Right atrium auricular region (tissue), 2 donors: ENCODE data around the gene NES. TPM values are rescaled to one million over a fixed set of nuclear protein-coding genes. Genes with fewer than 3 reads are reported as not detected.

Experiments used
- DNase-seq: peaks from one replicate; pipeline ENCODE4 v3.0.0-alpha.2; 2019; ENCODE audit warnings: low spot score
- H3K27ac ChIP-seq, 2 donors: fragments of 200-600 bp; sonication (generic); 1 replicate in 1 of 2; 2 replicates in 1 of 2; pipeline ENCODE4 v1.5.1; 2016 to 2019
- H3K27me3 ChIP-seq, 2 donors: fragments of 200-600 bp; sonication (generic); one replicate each; pipeline versions ENCODE4 v1.5.1 to v1.6.0; 2017 to 2019
- H3K36me3 ChIP-seq: fragments of 200-600 bp; sonication (generic); one replicate; pipeline ENCODE4 v1.5.1; 2016
- H3K4me1 ChIP-seq, 2 donors: fragments of 200-600 bp; sonication (generic); one replicate each; pipeline versions ENCODE4 v1.5.1 to v1.6.0; 2017 to 2019
- H3K4me3 ChIP-seq, 2 donors: fragments of 200-600 bp; sonication (generic); 1 replicate in 1 of 2; 2 replicates in 1 of 2; pipeline ENCODE4 v1.5.1; 2017 to 2019; ENCODE audit warnings: mild to moderate bottlenecking in 1 of 2, moderate library complexity in 1 of 2
- H3K9me3 ChIP-seq, 2 donors: fragments of 200-600 bp; sonication (generic); one replicate each; pipeline ENCODE4 v1.5.1; 2019
- total RNA-seq, 2 donors: library from RNA; depleted of rRNA; stranded (reverse); fragments of >200 nt; gene quantifications; one replicate each; pipeline ENCODE4 v1.1.0, GENCODE V29; 2016
- TF ChIP-seq, protein P1 (sequence below), 2 donors: fragments of 200-600 bp; sonication (generic); IDR thresholded peaks; one replicate each; pipeline ENCODE4 v1.5.1; 2019; ENCODE audit warnings: antibody characterized with exemption in 2 of 2

The NES gene
- total RNA-seq, 2 donors from 2014 or later: 134 to 173 TPM

DNA sequence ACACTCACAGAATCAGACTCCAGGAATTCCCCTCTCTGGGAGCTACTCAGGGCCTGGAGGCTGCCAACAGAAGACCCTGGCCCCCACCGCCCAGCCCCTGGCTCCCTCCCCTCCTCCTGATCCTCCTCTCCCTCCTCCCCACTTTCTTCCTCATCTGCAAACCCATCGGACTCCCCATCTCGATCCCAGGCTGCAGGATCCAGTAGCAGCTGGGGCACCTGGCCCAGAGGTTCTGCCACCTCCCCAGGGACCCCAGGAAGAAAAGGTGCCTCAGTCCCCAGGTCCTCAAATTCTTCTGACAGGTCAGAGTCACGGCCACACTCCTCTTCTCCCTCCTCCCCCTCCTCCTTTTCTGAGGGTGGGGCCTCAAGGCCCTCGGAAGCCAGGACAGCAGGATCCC lies 7.4 kb downstream of the NES start:
- Histone ChIP-seq H3K4me1 (peaks cover 0 to 90% of the 10 kb centered on the region in 2 donors), H3K27ac (peak overlapping the region; percentile 93 to 96), H3K9me3 (no peaks in the 10 kb centered on the region), H3K27me3 (no peaks in the 10 kb centered on the region), H3K36me3 (peaks cover 37% of the 10 kb centered on the region), H3K4me3 (no peak overlapping the region)
- TF ChIP-seq, protein P1, sequence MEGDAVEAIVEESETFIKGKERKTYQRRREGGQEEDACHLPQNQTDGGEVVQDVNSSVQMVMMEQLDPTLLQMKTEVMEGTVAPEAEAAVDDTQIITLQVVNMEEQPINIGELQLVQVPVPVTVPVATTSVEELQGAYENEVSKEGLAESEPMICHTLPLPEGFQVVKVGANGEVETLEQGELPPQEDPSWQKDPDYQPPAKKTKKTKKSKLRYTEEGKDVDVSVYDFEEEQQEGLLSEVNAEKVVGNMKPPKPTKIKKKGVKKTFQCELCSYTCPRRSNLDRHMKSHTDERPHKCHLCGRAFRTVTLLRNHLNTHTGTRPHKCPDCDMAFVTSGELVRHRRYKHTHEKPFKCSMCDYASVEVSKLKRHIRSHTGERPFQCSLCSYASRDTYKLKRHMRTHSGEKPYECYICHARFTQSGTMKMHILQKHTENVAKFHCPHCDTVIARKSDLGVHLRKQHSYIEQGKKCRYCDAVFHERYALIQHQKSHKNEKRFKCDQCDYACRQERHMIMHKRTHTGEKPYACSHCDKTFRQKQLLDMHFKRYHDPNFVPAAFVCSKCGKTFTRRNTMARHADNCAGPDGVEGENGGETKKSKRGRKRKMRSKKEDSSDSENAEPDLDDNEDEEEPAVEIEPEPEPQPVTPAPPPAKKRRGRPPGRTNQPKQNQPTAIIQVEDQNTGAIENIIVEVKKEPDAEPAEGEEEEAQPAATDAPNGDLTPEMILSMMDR (IDR thresholded peaks at IDR 0.05): no peak
- no peak for DNase-seq

DNA sequence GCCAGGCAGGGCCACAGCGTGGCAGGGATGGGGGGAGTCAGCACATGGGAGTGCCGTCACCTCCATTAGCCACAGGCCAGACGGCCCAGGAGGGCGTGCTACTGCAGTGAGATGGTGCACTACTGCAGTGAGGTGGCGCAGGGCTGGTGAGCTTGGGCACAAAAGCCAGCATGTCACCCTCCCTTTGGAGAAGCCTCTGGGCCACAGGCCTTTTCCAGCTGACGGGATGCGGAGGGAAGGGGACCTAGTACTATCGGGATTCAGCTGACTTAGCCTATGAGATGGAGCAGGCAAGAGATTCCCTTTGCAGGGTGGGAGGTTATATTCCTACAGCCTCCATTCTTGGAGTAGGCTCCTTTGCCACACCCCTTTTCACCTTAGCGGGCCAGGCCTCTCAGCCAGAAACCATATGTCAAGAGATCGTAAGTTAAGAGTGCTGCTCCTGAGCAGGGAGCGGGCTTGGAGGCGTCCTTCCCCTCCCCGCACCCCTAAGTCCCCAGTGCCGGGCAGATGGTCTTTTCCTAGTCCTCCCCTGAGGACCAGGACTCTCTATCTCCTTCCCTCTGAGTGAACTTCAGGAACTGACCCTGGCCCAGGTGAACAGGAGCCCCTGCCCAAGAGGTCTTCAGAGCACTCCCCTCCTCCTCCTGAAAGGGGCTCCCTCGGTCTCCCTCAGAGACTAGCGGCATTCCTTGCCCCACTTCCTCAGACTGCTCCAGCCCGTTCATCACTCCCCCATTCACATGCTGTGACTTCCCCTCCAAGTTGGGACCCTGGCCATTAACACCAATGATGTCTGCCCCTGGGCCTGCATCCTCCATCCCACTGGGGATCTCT lies 8.2 kb downstream of the NES start:
- Histone ChIP-seq H3K27ac (peak overlapping the region; percentile 93 to 96), H3K36me3 (peaks cover 33% of the 10 kb centered on the region), H3K4me3 (no peak overlapping the region), H3K4me1 (peaks cover 0 to 90% of the 10 kb centered on the region in 2 donors), H3K27me3 (no peaks in the 10 kb centered on the region), H3K9me3 (no peaks in the 10 kb centered on the region)
- DNase-seq: no peak
- TF ChIP-seq, protein P1 (IDR thresholded peaks at IDR 0.05): no peak

DNA sequence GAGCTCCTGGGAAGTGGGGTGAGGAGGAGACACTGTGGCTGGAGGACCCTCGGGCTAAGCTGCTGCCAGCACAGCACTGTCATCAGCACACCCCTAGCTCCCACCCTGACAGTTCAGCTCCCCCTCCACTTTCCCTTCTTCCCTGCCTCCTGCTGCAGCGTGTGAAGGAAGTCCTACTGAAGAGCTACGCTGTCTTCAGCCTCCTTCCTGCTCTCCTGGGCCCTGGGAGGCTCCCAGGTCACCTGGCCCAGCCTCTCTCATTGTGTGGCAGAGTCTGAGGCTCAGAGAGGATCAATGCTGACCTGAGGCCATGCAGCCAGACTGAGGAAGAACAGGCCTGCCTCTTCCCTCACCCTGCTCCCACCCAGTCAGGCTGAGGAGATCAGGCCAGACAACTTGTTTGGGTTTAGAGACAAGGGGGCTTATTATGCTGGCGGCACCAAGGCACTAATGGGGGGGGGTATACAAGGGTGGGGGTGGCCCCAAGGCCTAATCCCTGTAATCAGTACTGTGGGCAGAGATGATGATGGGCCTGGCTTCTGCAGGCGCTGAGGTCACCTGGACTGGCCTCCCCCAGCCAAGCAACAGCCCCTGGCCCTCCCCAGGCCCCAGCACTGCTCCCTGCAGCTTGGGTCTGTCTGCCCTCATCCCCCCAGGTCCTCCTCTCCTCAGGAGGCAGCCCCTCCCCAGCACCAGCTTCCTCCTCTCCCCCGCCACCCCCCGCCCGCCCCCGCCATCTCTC lies 9.1 kb downstream of the NES start:
- no peak for DNase-seq
- Histone ChIP-seq H3K27ac (peak overlapping the region; percentile 93 to 96), H3K27me3 (no peaks in the 10 kb centered on the region), H3K4me1 (peaks cover 0 to 90% of the 10 kb centered on the region in 2 donors), H3K9me3 (no peaks in the 10 kb centered on the region), H3K36me3 (peaks cover 28% of the 10 kb centered on the region), H3K4me3 (no peak overlapping the region)
- TF ChIP-seq, protein P1 (IDR thresholded peaks at IDR 0.05): no peak

DNA sequence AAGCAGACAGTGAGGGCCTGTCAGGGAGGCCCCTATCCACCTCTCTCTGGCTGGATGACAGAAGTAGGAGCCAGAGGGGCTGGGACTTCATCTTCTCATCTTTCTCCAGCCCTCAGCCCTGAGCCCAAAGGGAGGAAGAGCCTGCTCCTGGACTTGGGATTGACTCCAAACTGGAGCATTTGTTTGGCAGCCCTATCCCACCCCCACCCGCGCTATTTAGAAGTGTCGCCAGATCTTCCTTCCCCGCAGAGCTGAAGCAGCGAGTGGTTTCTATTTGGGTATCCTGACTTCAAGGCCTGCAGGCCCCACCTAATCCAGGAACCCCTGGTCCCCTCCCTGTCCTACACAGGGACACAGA lies 9.6 kb downstream of the NES start:
- Histone ChIP-seq H3K36me3 (peaks cover 23% of the 10 kb centered on the region), H3K4me1 (peaks cover 0 to 90% of the 10 kb centered on the region in 2 donors), H3K9me3 (no peaks in the 10 kb centered on the region), H3K27ac (peak overlapping the region; percentile 93 to 96), H3K27me3 (no peaks in the 10 kb centered on the region), H3K4me3 (no peak overlapping the region)
- no peak for DNase-seq
- TF ChIP-seq, protein P1 (IDR thresholded peaks at IDR 0.05): no peak

DNA sequence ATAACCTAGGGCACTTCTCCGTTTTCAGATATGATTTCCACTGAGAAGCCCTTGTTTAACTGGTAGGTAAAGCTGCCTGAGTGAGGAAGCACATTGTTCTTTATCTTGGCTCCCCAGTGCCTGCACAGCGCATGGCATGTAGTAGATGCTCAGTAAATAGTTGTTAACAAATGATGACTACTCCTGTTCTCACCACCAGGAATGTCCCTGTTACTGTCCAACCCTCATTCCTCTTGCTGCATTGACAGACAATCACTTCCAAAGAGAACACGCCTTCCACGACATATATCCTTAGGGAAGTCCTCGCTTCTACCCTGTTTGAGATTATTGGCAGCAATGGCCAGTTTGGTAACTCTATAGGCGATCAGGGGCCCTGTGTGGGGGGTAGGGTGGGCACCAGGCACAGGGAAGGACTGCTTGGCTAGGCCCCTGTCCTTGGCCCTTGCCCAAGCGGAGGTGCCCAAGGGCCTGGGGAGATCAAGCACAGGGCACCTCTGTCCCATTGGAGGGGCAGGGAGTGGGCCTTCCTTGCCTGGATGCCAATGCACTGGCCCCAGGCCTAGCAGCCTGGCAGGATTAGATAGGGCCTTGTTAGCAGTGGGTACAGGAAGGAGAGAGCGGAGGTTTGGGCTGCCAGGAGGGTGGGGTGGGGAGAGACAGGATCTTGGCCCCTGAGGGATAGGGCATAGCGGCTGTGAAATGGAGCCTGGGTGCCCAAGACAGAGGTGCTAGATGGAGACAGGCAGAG lies 10.2 kb downstream of the NES start:
- Histone ChIP-seq H3K9me3 (no peaks in the 10 kb centered on the region), H3K27me3 (no peaks in the 10 kb centered on the region), H3K36me3 (peaks cover 17% of the 10 kb centered on the region), H3K4me1 (peaks cover 0 to 95% of the 10 kb centered on the region in 2 donors), H3K27ac (peak overlapping the region; percentile 93 to 96), H3K4me3 (no peak overlapping the region)
- TF ChIP-seq, protein P1 (IDR thresholded peaks at IDR 0.05): no peak
- no peak for DNase-seq
